HG03558 (cell line): ENCODE data around the gene ASPSCR1.

ENCODE experiments used
- ATAC-seq: cut with Tn5 transposase; IDR thresholded peaks from one replicate; pipeline ENCODE4 v1.9.1; 2021; ENCODE audit warnings: moderate number of reproducible peaks; ENCODE audit not compliant: unreplicated experiment; ENCODE audit errors: extremely low read depth

ASPSCR1 gene

DNA sequence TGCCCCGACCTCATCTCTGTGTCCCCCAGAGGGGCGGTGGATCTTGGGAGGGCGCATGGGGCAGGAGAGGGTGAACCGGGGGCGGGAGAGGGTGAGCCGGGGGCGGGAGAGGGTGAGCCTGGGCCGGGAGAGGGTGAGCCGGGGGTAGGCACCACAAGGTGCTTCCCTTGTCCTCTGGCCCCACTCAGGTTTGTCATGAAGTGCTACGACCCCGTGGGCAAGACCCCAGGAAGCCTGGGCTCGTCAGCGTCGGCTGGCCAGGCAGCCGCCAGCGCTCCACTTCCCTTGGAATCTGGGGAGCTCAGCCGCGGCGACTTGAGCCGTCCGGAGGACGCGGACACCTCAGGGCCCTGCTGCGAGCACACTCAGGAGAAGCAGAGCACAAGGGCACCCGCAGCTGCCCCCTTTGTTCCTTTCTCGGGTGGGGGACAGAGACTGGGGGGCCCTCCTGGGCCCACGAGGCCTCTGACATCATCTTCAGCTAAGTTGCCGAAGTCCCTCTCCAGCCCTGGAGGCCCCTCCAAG is 18.9 kb downstream of the ASPSCR1 start:
- ATAC-seq = no peak

GRCh38 chr17:81996757-81997441 is 19.5 kb downstream of the ASPSCR1 start:
- no peak for ATAC-seq

GRCh38 chr17:81998212-81998611 is 20.8 kb downstream of the ASPSCR1 start:
- ATAC-seq = no peak

DNA sequence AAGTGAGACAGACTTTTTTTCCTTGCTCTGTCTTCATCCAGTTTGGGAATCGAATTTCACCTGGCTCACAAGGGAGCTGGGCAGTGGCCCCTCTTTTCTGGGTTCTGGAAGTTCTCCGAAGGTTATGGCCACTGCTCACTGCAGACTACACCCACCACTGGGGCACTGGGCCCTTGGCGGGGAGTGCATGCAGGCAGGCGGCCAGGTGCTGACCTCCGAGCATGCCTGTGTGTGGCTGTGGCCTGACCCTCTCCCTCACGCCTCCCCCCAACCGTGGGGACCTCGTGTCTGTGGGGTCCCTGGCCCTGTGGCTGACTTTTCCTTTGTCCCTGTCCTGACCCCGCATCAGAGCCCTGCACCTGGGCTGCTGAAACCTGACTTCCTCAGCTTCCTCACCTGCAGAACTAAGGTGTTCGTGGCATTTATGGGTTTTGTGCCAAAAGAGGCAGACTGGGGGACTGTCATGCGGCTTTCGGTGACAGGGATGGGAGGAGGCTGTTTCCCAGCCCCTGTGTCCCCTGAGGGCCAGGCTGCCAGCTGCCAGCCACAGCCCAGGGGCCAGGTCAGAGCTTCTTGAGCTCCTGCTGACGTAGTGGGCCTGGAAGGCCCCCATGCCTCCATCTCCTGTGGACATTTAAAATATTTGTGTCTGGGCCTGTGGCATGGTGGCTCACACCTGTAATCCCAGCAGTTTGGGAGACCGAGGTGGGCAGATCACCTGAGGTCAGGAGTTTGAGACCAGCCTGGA is 21.4 kb downstream of the ASPSCR1 start:
- no peak for ATAC-seq

GRCh38 chr17:81999587-81999975 is 22.2 kb downstream of the ASPSCR1 start:
- ATAC-seq = no peak

DNA sequence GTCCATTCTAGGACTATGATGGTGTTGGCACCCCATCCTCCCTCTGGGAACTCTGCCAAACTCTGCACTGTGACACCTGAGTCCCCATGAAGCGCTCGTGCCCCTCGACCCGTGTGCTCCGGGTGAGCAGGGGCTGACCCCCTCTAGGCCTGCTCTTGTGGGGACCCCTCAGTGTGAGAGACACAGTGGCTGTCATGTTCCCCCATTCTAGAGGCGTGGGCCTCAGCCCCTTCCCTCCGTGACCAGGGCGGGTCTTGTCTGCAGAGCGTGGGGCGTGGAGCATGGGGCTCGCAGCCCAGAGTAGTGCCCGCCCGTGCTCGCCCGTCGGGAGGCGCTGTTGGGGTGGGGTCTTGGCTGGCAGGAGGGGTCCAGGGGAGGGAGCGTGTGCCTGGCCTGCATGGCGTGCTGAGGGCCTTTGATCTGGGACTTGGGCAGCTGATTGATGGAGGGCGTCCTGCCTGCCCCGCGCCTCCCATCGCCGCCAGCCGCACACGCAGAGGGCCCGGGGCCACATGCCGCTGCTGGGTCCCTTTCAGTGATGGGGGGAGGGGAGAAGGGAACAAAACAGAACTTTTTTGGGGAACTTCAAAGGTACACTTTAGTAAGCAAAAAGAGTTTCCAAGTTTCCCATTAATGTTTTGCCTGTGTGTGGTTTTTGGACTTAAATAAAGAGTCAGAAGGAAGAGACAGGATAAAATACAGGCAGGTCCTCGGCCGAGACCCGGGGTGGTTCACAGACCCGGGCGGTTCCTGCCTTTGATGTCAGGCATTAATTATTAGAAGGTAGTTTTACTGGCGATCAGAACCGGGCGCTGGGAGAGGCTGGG is 22.8 kb downstream of the ASPSCR1 start:
- ATAC-seq = no peak

DNA sequence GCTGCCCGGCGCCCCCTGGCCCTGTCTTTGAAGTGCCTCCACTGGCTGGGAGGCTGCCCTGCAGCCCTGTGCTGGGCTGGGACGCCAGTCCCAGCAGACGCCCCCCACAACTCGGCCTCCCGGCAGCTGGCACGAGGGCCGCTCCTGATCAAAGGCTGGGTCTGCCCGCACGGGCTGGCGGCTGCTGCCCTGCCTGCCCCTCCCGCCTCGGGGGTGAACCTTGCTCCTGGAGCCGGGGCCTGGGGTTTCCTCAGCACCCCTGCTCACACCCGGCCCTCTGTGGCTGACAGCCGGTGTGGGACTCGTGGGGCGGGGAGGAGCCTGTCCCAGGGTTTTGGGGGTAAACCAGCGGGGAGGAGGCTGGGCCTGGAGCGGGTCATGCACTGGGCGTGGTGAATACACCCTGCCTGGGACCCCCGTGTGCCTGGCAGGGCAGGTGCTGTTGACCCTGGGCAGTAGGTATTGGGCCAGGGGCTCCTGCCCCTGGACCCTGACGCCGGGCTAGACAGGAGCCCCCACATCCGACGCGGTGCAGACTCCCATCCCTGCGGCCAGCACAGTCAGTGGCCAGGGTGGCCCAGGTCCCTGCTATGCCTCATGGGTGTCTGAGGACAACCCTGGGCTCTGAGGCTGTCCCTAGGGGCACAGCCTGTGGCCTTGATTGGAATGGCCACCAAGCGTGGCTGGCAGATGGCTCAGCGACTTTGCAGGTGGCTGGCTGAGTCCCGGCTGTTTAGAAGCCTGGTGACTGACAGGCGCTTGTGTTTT is 23.6 kb downstream of the ASPSCR1 start:
- ATAC-seq = no peak

DNA sequence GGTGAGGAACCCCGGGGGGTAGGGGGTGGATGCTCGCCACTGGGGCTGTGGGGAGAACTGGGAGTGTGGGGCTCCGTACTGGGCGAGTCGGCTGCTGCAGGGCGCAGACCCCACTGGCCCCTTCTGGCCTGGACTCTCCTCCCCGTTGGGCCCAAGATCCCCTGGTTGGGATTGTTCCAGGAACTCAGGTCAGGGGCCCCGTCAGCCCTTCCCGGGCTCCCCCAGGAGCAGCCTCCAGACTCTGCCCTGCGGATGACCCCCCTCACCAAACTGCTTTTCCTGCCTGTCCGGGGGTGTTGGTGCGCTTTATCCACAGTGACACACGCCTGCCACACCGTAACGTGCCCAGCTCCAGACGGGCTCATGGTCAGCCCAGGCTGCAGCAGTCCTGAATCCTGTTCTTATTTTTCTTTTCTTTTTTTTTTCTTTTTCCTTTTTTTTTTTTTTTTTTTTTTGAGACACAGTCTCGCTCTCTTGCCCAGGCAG is 24.2 kb downstream of the ASPSCR1 start:
- ATAC-seq = no peak

GRCh38 chr17:82003411-82004381 is 26.3 kb downstream of the ASPSCR1 start:
- no peak for ATAC-seq

DNA sequence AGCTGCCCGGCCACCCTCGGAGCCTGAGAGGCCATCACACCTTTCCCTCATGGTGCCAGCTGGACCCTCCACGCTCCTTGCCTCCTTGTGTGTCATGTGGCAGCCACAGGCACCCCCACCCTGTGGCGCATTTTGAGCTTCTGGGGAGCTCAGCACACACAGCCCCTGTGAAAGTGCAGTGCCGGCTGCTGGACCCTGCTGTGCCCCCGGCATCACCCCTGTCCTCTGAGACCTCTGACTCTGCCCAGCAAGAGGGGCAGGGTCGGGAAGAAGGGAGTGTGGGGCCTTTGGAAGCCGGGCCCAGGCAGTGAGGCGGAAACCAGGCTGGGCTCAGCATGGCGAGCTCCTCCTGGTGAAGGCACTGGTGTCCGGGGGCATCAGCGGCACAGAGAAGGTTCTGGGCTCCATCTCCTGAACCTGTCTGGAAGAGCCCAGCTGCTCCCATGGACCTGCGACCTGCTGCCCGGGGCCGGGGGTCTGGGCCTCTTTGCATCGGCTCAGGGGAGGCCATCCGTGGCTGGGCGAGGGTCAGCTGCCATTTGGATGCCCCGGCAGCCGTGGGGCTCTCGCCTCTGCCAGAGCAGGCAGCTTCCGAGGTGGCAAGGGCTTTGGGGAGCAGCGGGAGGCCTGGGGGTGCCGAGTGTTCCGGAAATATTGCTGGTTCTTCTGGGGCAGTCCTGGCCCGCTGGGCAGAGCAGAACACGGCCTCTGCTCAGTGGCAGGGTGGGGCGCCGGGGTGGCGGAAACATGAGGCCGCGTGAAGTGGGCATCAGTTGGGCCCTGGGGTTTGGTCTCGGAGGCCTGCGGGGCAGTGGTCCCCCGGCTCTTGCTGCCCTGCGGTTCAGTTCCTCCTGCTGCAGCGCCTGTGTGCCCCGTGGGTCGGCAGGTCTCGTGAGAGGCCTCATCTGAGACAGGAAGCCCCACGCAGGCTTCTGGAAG is 27.4 kb downstream of the ASPSCR1 start:
- ATAC-seq = no peak

DNA sequence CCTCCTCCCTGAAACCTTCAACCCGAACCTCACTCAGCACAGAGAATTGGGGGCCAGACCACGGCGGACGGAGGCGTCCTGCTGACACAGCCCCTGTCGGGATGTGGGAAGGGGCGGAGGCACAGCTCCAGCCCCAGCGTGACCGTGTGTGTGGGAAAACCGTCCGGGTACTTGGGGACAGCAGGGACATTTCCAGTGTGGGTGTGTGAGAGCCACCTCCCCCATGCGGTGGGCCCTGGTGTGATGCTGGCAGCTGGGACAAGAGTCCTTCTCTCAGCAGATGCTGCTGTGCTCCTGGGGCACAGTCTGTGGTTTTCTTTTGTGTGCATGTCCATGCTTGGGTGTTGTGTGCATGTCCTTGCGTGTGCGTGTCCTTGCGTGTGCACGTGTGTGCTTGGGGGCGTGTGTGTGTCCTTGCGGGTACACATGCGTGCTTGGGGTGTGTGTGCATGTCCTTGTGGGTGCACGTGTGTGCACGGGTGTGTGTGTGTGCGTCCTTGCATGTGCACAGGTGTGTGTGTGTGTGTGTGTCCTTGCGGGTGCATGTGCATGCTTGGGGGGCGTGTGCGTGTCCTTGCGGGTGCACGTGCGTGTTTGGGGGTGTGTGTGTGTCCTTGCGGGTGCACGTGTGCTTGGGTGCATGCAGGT is 28.4 kb downstream of the ASPSCR1 start:
- no peak for ATAC-seq

DNA sequence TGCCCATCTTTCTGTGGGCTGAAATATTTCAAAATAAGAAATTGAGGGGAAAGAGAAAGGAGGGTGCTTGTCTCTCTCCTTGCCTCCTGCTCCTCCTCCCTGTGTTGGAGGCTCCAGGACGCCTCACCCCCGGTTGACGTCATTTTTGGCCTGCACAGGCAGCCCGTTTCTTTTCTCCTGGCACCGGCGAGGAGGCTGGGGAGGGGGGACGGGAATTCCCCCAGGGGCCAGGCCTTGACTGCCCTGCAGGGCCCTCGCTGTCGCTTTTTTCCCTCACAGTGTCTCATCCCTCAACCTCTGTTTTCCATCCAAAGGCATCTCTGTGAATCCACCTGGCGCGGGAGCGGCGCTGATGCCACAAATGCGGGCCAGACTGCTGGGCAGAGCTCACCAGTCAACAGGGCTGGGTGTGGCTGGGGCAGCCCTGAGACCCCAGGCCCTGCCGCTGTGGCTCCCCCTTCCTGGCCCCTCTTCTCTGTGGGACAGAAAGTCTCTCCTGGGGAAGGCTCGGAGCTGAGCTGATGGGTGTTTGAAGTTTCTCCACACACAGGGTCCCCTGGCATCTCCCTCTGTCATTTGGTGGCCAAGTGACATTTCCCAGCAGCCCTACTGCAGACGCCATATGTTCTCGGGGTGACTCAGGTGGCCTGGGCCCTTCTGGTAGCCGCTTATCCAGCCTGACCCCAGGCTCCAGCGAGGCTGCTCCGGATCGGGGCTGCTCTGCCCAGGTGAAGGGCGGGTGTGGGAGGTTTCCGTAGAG is 29.2 kb downstream of the ASPSCR1 start:
- ATAC-seq = no peak

GRCh38 chr17:82007228-82007494 is 29.7 kb downstream of the ASPSCR1 start:
- ATAC-seq = no peak

DNA sequence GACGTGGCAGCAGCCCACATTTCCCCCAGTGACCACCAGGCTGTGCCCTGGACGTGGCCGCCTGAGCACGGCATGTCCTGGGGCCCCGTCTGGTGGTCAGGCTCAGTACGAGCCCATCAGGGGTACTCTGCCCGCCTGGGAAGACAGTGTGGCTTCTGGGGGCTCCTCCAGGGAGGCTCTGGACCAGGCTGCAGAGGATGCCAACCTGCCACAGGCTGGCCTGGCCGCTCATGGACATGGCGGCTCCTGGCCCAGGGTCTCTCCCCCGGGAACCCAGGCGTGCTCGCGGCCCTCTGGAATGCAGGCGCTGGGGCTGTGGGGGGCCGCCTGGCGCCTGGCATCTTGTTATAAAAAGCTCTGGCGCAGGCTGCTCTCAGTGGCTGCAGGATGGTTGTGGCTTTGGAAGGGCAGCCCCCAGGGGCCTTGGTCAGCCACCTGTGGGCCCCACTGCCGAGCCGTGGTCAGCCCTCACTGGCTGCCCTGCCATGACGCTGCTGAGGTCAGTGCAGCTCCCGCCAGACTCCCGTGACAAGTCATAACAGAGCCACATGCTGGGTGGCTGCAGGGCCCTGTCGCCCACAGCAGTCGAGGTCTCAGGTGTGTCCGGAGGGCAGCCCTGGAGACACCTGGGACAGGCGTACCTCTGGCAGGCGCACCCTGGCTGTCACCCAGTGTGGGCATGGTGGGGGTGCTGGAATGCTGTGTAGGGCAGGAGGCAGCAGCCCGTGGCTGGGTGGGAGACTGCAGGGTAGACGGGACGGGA is 30.2 kb downstream of the ASPSCR1 start:
- no peak for ATAC-seq

- no peak for ATAC-seq
Observed at GRCh38 chr17:82008258-82008940, 31.0 kb downstream of the ASPSCR1 start.
